ENCODE measurements around the gene LRCOL1.

DNA sequence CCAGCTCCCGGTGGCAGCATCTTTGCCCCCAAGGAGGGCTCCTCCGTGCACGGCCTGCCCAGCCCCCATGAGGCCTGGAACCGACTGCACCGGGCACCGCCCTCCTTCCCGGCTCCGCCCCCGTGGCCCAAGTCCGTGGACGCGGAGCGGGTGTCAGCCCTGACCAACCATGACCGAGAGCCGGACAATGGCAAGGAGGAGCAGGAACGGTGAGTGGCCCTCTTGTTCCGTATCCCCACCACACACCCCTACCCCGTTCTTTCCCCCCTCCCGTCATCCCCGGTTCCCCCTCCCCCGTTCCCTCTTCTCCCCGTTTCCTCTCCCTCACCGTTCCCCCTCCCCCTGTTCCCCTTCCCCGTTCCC is 28.3 kb downstream of the LRCOL1 start:
- TF ChIP-seq, protein P1, sequence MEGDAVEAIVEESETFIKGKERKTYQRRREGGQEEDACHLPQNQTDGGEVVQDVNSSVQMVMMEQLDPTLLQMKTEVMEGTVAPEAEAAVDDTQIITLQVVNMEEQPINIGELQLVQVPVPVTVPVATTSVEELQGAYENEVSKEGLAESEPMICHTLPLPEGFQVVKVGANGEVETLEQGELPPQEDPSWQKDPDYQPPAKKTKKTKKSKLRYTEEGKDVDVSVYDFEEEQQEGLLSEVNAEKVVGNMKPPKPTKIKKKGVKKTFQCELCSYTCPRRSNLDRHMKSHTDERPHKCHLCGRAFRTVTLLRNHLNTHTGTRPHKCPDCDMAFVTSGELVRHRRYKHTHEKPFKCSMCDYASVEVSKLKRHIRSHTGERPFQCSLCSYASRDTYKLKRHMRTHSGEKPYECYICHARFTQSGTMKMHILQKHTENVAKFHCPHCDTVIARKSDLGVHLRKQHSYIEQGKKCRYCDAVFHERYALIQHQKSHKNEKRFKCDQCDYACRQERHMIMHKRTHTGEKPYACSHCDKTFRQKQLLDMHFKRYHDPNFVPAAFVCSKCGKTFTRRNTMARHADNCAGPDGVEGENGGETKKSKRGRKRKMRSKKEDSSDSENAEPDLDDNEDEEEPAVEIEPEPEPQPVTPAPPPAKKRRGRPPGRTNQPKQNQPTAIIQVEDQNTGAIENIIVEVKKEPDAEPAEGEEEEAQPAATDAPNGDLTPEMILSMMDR (IDR thresholded peaks at IDR 0.05), result no peak
- no peak for TF ChIP-seq POLR2A (IDR thresholded peaks at IDR 0.05)

Data from adrenal gland (tissue), 5 donors.